Common myeloid progenitor, CD34-positive (primary cell): ENCODE results near the gene TAF8.

Source experiments
- CTCF ChIA-PET: fragments of 350-600 bp; sonication (Branson Sonifier 250); formaldehyde crosslinking; loops from one replicate; lab custom pipeline; 2021; ENCODE audit warnings: antibody characterized with exemption; lab: Charles Lee
- POLR2A ChIA-PET: fragments of 350-600 bp; sonication (Branson Sonifier 250); formaldehyde crosslinking; loops from one replicate; lab custom pipeline; 2021; ENCODE audit warnings: antibody characterized with exemption; lab: Charles Lee
- DNase-seq, 3 donors: peaks; one replicate each; pipeline versions ENCODE4 v3.0.0 to v3.0.0-alpha.2; 2013
- H3K27ac ChIP-seq, 2 experiments: 1 replicate in 1 of 2; 2 replicates in 1 of 2; pipeline ENCODE4 v1.7.0; 2013; ENCODE audit warnings: inconsistent platforms in 2 of 2, low read length in 2 of 2, mild to moderate bottlenecking in 2 of 2, low read depth in 1 of 2, moderate library complexity in 1 of 2; ENCODE audit not compliant: severe bottlenecking in 2 of 2, insufficient read depth in 1 of 2, poor library complexity in 1 of 2
- H3K27me3 ChIP-seq, 5 experiments: replicated peaks in 2 of 5; 1 replicate in 3 of 5; 2 replicates in 2 of 5; pipeline versions ENCODE4 v1.6.1 to v1.7.0; 2013; ENCODE audit warnings: low read length in 4 of 5, mild to moderate bottlenecking in 2 of 5, moderate library complexity in 2 of 5, inconsistent platforms in 1 of 5; ENCODE audit not compliant: insufficient read depth in 5 of 5, control insufficient read depth in 4 of 5
- H3K36me3 ChIP-seq, 4 experiments: 1 replicate in 2 of 4; 2 replicates in 2 of 4; pipeline versions ENCODE4 v1.6.1 to v1.7.0; 2013; ENCODE audit warnings: low read length in 3 of 4, control low read depth in 1 of 4, mild to moderate bottlenecking in 1 of 4; ENCODE audit not compliant: control insufficient read depth in 4 of 4, insufficient read depth in 4 of 4
- H3K4me1 ChIP-seq, 4 experiments: 1 replicate in 3 of 4; 2 replicates in 1 of 4; pipeline versions ENCODE4 v1.6.1 to v1.7.1; 2013; ENCODE audit warnings: low read length in 3 of 4, mild to moderate bottlenecking in 3 of 4, control low read depth in 1 of 4, inconsistent platforms in 1 of 4, moderate library complexity in 1 of 4; ENCODE audit not compliant: control insufficient read depth in 4 of 4, insufficient read depth in 4 of 4; ENCODE audit errors: control extremely low read depth in 1 of 4
- H3K4me3 ChIP-seq, 7 experiments: 1 replicate in 4 of 7; 2 replicates in 3 of 7; pipeline versions ENCODE4 v1.5.1 to v1.7.0; 2013; ENCODE audit warnings: mild to moderate bottlenecking in 7 of 7, low read length in 6 of 7, moderate library complexity in 6 of 7, inconsistent platforms in 2 of 7, low read depth in 2 of 7, control low read depth in 1 of 7; ENCODE audit not compliant: insufficient read depth in 4 of 7, control insufficient read depth in 1 of 7; ENCODE audit errors: extremely low read depth in 1 of 7
- H3K9me3 ChIP-seq, 5 experiments: 1 replicate in 4 of 5; 2 replicates in 1 of 5; pipeline versions ENCODE4 v1.6.1 to v1.7.1; 2013; ENCODE audit warnings: low read length in 4 of 5, mild to moderate bottlenecking in 2 of 5, inconsistent platforms in 1 of 5, low read depth in 1 of 5, moderate library complexity in 1 of 5; ENCODE audit not compliant: control insufficient read depth in 4 of 5, insufficient read depth in 2 of 5; ENCODE audit errors: control extremely low read depth in 1 of 5
- WGBS: methylation state at CpG from one replicate; pipeline ENCODE4 v1.1.5; 2013; ENCODE audit not compliant: insufficient coverage; 5-methylcytosine and 5-hydroxymethylcytosine counted together

Gene TAF8

GRCh38 chr6:42106112-42107023, 56.0 kb downstream of the TAF8 start:
- H3K27ac ChIP-seq, result no peak overlapping the region
- DNase-seq, result no peak
- H3K4me1 ChIP-seq, result peaks cover 0 to 16% (median 12%) of the 10 kb centered on the region in 4 experiments
- no peaks in the 10 kb centered on the region for H3K27me3 ChIP-seq
- no peak overlapping the region for H3K4me3 ChIP-seq
- POLR2A ChIA-PET, result no interaction called here
- H3K9me3 ChIP-seq, result peaks cover 0 to 3% (median 0%) of the 10 kb centered on the region in 5 experiments
- CTCF ChIA-PET, result interaction anchor here (1.3 to 5.9 kb wide), 2 partner anchors 10 to 14 kb away, joined by 3 to 51 read pairs; no protein-coding TSS in a partner anchor
- no peaks in the 10 kb centered on the region for H3K36me3 ChIP-seq
- 95% methylated on average over 5 of the region's 19 CpGs for WGBS

- H3K27ac ChIP-seq, result no peak overlapping the region
- no peaks in the 10 kb centered on the region for H3K36me3 ChIP-seq
- peaks cover 0 to 3% (median 0%) of the 10 kb centered on the region in 5 experiments for H3K9me3 ChIP-seq
- DNase-seq, result no peak
- peaks cover 0 to 16% (median 12%) of the 10 kb centered on the region in 4 experiments for H3K4me1 ChIP-seq
- H3K27me3 ChIP-seq, result no peaks in the 10 kb centered on the region
- H3K4me3 ChIP-seq, result no peak overlapping the region
- CTCF ChIA-PET, result interaction anchor here (1.2 to 1.6 kb wide), 2 partner anchors 42 to 60 kb away, joined by 3 read pairs; no protein-coding TSS in a partner anchor
- 92% methylated on average over 2 of the region's 2 CpGs for WGBS
- POLR2A ChIA-PET, result interaction anchor here (1.1 kb wide), 1 partner anchor 11 kb away, joined by 11 read pairs; no protein-coding TSS in a partner anchor
Observed at GRCh38 chr6:42108071-42108470, 57.7 kb downstream of the TAF8 start.

GRCh38 chr6:42110683-42111082, 60.4 kb downstream of the TAF8 start:
- peaks cover 0 to 3% (median 0%) of the 10 kb centered on the region in 5 experiments for H3K9me3 ChIP-seq
- no peaks in the 10 kb centered on the region for H3K27me3 ChIP-seq
- H3K4me1 ChIP-seq, result no peaks in the 10 kb centered on the region
- H3K27ac ChIP-seq, result no peak overlapping the region
- POLR2A ChIA-PET, result no interaction called here
- CTCF ChIA-PET, result interaction anchor here (1.3 to 1.6 kb wide), 2 partner anchors 14 to 55 kb away, joined by 3 read pairs; no protein-coding TSS in a partner anchor
- H3K36me3 ChIP-seq, result no peaks in the 10 kb centered on the region
- H3K4me3 ChIP-seq, result no peak overlapping the region
- no peak for DNase-seq
- 100% methylated on average over 2 of the region's 3 CpGs for WGBS

GRCh38 chr6:42112351-42112750, 62.0 kb downstream of the TAF8 start:
- Histone ChIP-seq H3K27ac (no peak overlapping the region), H3K4me3 (no peak overlapping the region), H3K27me3 (no peaks in the 10 kb centered on the region), H3K4me1 (no peaks in the 10 kb centered on the region), H3K9me3 (peaks cover 0 to 3% (median 0%) of the 10 kb centered on the region in 5 experiments), H3K36me3 (no peaks in the 10 kb centered on the region)
- WGBS, result no CpG with 5 or more reads among the region's 1 CpG
- no peak for DNase-seq
- POLR2A ChIA-PET, result interaction anchor here (0.6 kb wide), 1 partner anchor 53 kb away, joined by 6 read pairs; no protein-coding TSS in a partner anchor
- CTCF ChIA-PET, result interaction anchor here (0.7 to 1.6 kb wide), 6 partner anchors 9 to 602 kb away, joined by 3 to 5 read pairs (median 4); no protein-coding TSS in a partner anchor

GRCh38 chr6:42113936-42114636, 63.8 kb downstream of the TAF8 start:
- no peaks in the 10 kb centered on the region for H3K36me3 ChIP-seq
- H3K27ac ChIP-seq, result no peak overlapping the region
- ChIA-PET CTCF (interaction anchor here (1.7 kb wide), 1 partner anchor 10 kb away, joined by 9 read pairs; no protein-coding TSS in a partner anchor), POLR2A (no interaction called here)
- H3K4me1 ChIP-seq, result no peaks in the 10 kb centered on the region
- H3K27me3 ChIP-seq, result no peaks in the 10 kb centered on the region
- peaks cover 0 to 3% (median 0%) of the 10 kb centered on the region in 5 experiments for H3K9me3 ChIP-seq
- WGBS, result 94% methylated on average over 3 of the region's 5 CpGs
- no peak overlapping the region for H3K4me3 ChIP-seq
- no peak for DNase-seq

GRCh38 chr6:42117843-42118161, 67.5 kb downstream of the TAF8 start:
- no peaks in the 10 kb centered on the region for H3K9me3 ChIP-seq
- DNase-seq, result no peak
- ChIA-PET POLR2A (interaction anchor here (1.4 kb wide), 1 partner anchor 13 kb away, joined by 3 read pairs; no protein-coding TSS in a partner anchor), CTCF (interaction anchor here (1.8 kb wide), 1 partner anchor 19 kb away, joined by 3 read pairs; no protein-coding TSS in a partner anchor)
- no peaks in the 10 kb centered on the region for H3K27me3 ChIP-seq
- H3K4me1 ChIP-seq, result no peaks in the 10 kb centered on the region
- no peak overlapping the region for H3K4me3 ChIP-seq
- no peak overlapping the region for H3K27ac ChIP-seq
- 100% methylated on average over 3 of the region's 3 CpGs for WGBS
- no peaks in the 10 kb centered on the region for H3K36me3 ChIP-seq
